GM21367 (cell line): ENCODE measurements around the gene RAD51B.

Experiments used
- ATAC-seq: cut with Tn5 transposase; IDR thresholded peaks from one replicate; pipeline ENCODE4 v1.9.1; 2021; ENCODE audit not compliant: unreplicated experiment

Gene RAD51B

DNA sequence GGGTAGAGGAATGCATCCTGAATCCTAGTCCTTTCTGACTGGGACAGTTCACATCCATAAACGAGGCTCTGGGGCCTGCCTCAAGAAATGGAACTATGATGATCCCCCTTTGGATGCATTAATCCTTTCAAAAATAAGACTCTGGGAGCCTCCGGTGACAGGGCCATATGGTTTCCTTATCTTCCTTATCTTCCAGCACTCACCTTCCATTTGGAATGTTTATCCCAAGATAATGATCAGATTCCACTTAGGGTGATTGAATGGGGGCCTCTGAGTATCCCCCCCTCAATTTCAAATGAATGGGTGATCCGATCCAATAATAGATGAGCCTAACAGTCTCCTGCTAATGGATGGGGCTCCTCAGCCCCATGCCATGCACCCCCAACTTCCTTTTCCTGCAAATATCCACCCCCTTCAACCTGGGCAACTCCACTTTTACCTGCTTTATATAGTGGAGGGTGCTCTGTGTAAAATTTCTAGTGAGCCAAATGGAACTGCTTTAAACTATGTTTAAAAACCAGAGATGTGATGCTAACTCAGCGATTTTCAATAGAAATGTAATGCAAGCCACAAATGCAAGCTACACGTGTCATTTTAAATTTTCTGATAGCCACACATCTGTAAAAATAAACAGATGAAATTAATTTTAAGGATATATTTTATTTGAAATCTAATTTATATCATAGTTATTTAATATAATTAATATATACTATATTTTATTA lies 815.5 kb downstream of the RAD51B start:
- ATAC-seq: no peak

DNA sequence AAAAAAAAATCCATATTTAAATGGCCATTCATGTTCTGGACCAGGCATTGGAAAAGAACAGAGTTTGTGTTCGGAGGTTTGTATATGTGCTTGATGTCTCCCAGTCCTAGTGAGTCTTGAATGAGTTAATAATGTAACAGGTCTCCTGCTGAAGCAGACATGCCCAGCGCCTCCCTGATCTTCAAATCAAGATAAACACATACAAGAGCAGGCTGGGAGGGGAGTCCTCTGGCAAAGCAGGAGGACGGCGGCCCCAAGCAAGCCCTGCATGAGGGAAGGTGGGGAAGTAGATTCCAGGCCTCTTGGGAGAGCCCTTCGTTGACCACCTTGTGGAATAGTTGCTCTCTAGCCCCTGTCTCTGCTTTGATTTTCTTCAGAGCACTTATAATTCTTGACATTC lies 817.0 kb downstream of the RAD51B start:
- ATAC-seq: no peak

DNA sequence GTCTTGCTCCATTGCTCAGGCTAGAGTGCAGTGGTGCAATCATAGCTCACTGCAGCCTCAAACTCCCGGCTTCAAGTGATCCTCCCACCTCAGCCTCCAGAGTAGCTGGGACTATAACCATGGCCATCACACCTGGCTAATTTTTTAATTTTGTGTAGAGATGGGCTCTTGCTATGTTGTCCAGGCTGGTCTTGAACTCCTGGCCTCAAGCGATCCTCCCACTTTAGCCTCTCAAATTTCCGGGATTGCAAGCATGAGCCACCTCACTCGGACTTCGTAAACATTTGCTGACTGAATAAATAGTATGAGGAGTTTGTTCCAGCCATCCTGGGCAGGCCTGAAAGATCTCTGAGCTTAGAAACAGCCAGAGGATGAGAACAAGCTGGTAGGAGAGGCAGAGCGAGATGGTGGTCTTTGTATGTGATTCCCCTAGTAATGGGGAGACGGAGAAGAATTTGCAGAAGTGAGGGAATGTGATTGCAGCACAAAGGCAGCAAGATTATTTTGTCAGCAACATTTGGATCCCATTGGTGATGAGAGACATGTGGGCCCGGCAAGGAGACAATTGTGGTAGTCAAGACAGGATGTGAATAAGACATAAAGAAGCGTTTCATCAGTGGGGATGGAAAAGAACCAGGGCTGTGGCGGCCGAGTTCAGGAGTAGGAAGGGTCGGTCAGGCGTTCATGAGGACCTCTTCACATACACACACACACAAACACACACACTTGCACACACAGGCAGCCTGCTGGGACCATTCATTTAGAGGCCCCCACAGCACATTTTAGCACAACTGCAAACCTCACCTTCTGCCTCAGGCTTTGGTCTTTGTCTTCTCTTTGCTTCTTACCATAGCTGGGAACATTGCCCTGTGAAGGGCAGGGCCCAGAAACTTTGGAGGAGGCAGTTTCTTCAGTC lies 817.8 kb downstream of the RAD51B start:
- no peak for ATAC-seq

DNA sequence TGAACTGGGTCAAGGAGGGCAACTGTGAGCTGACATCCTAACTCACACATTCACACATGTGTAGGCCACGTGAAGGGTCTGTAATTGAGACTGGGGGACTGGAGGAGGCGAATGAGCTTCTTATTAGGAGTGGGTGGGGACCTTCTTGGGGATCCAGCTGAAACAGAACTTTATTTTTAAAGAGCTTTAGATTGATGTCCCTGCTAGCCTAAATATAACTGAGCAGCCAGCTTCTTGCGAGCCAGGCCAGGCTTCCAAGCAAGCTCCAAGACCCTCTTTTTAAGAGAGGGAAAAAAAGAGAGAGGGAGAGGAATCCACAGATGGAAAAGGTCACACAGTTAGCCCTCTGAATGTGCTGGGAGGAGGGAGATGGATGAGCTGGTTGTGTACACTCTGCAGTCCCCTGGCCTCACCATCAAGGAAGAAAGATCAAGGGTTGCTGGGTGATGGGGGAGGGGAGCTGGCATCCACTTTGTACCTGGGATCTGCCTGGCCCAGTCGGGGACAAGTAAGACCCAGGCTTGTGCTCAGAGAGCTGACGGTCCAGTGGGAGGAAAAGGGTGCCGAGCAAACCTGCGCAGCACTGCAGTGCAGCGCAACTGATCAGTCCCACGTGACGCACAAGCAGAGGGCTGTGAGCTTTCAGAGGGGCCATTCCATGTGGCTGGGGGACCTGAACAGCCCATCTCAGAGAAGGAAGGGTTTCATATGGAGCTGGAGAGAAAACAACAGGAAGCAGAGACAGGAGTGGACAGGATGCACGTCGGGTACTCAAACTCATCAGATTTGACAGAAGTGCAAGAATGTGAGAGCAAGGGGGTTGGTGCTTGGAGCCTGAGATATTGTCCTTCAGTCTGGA lies 818.8 kb downstream of the RAD51B start:
- ATAC-seq: no peak

DNA sequence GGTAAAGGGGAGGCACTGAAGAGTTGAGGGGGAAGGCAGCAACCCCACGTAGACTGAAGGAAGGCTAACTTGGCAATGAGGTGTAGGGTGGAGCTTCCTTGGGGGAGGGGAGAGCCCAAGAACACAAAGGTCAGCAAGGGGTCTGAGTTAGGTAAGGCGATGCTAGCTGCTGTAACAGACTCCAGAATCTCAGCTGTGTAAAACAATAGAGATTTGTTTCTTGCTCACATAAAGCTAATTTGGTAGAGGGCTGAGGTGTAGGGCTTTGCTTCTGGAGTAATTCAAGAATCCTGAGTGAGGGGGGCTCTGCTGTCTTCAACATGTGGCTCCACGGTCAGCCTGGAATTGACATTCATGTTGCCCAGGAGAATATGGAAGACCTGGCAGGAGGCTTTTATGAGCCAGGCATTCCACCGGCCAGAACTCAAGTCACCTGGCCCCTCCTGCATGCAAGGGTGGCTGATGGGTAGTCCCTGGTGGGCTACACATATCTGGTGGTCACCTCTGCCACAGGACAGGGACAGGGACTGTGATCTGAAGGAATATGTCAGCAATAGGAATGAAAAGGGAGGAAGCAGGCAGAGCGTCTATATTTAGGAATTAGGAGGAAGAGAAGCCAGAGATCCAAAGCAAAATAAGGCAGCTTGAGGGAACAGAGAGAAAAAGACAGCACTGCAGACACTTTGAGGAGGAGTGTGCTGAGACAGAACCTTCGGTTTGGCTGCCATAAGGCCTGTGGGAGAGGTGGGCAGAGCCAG lies 819.6 kb downstream of the RAD51B start:
- no peak for ATAC-seq

DNA sequence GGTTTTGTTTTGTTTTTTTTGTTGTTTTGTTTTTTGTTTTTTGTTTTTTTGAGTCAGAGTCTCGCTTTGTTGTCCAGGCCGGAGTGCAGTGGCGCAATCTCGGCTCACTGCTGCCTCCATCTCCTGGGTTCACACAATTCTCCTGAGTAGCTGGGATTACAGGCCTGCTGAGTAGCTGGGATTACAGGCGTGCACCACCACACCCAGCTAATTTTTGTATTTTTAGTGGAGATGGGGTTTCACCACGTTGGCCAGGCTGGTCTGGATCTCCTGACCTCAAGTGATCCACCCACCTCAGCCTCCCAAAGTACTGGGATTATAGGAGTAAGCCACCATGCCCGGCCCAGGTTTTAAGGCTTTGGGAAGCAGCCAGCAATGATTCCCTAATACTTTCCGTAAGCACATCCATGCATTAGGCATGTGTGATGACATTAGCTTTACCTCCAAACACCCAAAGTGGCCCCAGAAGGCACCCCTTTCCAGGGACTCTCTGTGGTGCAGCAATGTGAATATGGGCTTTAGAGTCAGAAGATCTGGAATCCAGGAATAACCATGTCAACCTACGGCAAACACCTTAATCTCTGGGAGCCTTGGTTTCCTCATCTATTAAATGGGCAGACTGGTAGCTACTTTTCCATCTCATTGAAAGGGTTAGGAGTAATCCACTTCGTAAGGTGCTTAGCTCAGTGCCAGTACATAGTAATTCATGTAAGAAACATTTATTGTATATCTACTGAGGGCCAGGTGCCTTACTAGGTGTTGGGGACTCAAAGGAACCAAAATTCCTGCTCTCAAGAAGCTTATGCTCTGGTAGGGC lies 820.4 kb downstream of the RAD51B start:
- ATAC-seq: no peak

DNA sequence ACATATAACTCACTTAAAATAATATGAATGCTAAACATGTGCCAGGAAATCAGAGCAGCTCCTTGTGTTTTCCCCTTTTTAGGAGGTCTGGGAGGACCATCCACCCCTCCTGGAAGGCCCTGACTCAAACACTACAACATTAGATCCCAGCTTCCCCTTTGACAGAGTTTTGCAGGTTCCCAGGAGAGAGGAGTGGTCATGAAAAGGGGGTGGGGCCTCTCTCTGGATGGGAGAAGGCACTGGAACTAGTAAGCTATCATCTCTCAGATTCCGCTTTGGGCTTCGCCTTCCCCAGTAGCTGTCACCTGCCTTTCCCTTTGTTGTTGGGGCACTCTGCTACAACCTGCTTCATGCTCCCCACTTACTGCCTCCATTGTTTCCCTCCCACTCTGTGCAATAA lies 824.1 kb downstream of the RAD51B start:
- no peak for ATAC-seq

DNA sequence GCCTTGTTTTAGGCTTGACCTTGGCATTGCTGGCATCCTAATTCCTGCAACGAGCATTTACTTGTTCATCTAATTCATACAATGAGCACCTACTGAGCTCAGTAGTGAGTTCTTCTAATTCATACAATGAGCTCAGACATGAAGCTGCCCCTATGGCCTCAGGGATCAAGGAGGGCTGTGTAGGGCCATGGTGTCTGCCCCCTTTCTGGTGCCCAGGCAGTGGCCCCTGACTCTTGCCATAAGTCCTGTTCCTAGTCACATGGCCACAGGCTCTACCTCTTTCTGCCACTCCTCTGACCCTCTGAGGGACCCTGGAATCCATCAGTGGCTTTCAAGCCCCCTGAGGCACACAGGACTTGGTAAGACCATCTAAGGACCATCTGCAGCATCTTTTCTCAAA lies 824.5 kb downstream of the RAD51B start:
- no peak for ATAC-seq

DNA sequence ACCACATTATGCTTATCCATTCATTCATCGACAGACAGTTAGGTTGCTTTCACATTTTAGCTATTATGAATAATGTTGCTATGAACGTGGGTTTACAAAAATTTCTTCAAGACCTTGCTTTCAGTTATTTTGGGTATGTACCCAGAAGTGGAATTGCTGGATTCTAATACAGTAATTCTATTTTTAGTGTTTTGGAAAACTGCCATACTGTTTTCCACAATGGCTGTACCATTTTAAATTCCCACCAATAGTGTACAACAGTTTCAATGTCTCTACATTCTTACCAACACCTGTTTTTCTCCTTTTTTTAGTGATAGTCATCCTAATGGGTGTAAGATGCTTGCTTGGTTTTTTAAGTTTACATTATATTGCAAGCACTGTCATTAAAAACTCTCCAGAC lies 825.8 kb downstream of the RAD51B start:
- no peak for ATAC-seq

DNA sequence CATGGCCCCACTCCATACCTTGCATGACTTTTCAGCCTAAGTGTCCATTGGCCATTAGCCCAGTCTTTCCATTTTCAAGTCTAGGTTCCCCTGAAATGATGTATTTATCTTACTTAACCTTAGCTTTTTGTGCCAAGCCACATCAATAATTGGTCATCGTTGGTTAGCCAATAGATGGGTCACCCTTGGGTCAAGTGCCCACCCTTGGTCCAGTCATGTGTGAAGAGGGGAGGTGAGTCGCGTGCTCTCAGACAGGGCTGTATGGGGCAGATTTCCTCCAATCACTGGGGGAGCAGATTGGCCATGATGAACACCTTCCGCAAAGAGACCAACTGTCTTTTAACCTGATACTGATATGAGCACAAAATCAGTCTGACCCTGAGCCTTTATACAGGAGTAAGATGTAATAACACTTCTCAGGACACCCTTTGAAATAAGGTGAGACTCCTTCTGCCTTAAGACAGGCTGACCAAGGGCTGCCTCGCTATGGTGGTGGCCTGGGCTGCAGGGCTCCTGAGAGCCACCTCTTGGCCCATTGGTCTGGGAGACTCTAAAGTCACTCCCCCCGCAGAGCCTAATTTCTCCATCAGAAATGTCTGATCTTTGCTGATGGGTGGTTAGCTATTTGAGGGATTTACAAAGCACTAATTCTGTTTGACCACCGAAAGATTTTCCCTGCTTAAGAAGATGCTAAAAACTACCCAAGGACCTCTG lies 830.1 kb downstream of the RAD51B start:
- no peak for ATAC-seq

DNA sequence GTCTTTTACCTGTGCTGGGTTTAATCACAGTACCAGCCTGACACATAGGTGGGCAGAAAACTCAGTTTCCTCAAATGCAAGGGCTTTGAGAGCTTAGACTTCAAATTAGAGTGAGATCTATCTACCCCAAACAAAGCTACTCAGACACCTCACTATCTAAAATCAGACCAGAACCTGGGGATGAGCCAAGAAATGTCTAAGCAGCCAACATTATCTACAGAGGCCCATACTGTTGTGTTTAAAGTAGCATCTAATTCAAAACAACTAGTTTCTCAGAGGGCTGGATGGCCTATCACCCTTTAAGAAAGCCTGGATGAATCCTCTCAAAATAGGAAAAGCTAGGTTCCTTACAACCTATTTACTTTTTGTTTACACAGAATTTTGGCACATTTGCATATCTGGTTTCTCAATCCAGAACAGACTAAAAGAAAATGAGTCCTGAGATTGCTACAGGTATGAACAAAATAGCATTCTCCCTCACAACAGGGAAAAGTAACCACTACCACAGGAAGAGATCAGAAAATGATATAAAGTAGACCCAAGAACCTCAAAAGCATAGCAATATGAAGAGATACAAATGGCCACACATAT lies 830.9 kb downstream of the RAD51B start:
- ATAC-seq: no peak

DNA sequence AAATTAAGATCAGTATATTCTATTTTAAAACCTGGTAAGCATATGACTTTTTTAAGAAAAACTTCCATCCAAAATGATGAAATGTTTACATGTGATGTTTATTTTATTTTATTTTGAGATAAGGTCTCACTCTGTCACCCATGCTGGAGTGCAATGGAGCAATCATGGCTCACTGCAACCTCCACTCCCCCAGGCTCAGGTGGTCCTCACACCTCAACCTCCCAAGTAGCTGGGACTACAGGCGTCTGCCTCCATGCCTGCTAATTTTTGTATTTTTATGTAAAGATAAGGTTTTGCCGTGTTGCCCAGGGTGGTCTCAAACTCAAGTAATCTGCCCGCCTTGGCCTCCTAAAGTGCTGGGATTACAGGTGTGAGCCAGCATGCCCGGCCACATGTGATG lies 831.5 kb downstream of the RAD51B start:
- ATAC-seq: no peak

DNA sequence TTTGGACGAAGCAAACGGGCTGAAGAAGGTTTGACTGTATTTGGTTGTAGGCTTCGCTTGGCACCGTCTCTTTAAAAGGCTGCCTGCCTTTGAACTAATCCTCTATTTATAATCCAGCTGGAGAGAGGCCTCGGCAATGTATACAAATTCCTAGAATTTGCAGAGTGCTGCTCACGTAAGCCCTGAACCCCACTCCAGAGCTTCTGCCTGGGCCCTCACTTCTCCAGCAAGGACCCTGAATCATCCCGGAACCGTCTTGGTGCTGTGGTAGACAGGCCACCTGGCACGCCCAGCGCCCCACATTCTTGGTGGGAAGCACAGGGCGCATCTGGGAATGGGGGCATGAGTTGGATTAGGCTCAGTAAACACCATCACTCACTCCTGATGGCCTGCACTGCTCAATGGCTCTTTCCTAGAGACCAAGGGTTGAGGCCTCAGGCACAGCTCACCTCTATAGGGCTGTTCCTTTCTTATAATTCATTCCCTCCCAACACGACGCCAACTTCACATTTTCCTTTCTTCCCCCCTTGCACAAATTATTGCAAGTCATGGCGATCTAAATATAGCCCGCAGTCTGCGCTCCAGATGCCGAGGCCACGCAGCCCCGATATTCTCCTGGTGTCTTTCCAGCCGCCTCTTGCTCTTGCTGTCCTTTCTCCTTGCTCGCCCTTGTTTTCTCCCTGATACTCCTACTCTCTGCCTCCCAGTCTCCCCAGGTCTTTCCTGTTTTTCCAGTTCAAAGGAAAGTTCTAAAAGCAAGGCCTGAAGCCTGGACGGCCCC lies 832.3 kb downstream of the RAD51B start:
- no peak for ATAC-seq

DNA sequence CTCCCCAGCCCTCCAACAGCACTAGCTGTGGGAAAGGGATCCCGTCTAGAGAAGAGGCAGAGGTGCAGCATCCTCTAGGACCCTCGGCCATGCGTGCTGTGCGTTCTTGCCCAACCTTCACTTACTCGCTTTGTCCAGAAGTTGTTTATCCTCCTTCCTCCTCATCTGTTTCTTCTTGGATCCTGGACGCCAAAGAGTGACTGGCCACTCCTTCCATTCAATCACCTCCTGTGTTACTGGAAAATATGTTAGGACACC lies 832.8 kb downstream of the RAD51B start:
- no peak for ATAC-seq

DNA sequence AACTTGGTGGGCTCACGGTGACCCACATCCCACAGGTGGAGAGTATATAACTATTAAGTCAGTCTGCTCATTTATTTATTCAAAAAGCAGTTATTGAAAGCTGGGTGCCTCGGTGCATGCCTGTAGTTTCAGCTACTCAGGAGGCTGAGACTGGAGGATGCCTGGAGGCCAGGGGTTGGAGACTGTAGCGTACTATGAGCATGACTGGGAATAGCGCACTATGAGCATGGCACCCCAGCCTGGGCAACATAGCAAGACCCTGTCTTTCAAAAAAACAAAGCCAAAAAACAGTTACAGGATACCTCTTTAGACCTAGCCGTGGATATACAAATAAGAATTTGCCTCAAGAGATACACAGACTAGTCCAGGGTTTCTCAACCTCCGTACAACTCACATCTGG lies 833.5 kb downstream of the RAD51B start:
- ATAC-seq: no peak

DNA sequence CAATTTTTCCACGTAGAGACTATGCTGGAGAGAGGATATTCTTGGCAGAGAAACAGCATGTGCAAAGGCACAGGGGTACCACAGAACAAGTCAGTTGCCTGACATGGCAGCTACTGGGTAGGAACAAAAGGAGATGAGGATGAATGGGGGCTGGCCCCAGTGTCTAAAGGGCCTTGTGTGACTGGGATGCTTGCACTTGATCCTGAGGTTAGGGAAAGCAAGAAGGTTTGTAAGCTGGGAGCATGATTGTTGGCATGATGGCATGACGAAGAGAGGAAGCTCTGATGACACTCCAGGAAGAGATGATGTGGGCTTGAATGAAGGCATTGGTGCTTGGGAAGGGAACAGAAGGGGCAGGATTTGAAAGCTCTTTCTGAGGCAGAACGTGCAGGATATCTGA lies 834.2 kb downstream of the RAD51B start:
- no peak for ATAC-seq

DNA sequence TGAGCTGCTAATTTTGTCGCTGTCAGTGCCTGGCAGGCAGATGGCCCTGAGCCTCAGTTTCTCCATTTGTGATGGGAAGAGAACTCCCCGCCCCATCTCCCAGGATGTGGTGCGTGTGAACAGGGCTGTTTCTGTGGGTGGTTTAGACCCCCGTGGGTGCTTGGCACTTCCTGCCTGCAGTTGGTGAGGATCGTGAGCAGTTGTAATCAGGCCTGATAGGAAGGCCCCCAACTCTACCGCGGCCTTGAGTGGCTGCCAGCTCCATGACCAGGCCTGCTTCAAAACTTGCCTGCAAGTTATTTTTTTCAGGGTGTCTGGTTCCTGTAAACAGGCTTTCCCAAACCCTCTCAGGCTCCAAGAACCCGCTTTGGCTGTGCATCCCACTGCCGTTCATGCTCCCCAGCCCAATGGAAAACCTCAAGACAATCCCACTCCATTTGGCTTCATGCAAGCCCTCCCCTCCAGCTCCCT lies 834.9 kb downstream of the RAD51B start:
- ATAC-seq: no peak
